GM21529 (cell line): ENCODE results near the gene SLC7A10.

ENCODE experiments used
- ATAC-seq: cut with Tn5 transposase; IDR thresholded peaks from one replicate; pipeline ENCODE4 v1.9.1; 2021; ENCODE audit not compliant: unreplicated experiment

Gene SLC7A10

DNA sequence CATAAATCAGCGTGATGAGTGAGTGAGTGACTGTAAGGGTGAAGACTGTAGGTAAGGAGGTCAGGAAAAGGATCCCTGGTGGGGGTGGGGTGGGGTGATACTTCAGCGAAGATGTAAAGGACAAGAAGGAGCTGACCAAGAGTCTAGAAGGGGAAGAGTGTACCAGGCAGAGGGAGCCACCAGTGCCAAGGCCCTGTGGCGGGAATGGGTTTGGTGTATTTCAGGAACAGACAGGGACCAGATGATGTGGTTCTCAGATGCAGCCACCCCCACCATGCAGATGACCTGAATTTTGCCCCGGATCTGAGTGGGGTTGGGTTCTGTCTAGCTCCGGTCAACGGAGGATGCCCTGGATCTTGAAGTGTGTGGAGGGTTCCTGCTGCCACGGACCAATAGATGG lies 30.1 kb upstream of the SLC7A10 start:
- ATAC-seq, result no peak

DNA sequence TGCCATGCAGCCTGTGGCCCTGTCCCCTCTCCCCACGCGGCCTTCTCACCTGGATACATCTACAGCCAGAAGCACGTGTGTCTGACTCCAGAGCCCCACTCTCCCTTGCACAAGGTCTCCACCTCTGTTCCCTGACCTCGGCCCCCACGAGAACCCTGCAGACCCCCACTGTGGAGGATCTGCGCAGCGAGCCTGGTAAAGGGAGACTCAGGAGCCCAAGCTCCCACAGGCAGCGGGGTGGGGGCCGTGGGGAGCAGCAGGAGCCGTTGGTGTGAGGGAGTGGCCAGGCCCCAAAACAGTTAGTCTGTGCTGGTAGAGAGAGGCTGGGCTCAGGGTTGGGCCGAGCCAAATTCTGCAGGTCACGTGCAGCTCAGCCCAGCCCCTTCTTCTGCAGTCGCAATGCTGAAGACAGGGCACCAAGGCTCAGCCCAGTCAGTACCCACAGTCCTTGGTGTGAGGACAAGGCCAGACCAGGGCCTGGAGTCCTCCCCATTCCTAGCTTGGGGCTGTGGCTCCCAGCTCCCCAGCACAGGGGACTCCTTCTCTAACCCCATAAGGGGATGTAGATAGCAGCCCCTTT lies 28.7 kb upstream of the SLC7A10 start:
- ATAC-seq, result no peak

DNA sequence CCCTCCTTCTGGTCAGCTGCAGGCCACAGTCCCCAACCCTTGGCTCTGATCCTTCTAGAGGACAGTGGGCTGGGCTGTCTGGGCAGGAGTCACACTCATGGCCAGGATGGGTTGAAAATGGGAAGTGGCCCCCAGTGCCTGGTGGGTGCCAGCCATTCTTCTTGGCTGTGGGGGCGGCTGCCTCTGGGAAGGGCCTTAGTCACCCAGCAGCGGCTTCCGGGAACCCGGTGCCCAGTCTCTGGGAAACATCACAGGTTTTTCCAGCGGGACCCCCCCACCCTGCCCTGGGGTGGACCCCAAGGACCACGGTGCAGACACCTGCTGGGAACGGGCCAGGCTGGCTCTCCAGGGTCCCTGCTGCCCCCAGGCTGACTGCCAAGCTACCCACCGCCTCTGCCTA lies 27.3 kb upstream of the SLC7A10 start:
- no peak for ATAC-seq

DNA sequence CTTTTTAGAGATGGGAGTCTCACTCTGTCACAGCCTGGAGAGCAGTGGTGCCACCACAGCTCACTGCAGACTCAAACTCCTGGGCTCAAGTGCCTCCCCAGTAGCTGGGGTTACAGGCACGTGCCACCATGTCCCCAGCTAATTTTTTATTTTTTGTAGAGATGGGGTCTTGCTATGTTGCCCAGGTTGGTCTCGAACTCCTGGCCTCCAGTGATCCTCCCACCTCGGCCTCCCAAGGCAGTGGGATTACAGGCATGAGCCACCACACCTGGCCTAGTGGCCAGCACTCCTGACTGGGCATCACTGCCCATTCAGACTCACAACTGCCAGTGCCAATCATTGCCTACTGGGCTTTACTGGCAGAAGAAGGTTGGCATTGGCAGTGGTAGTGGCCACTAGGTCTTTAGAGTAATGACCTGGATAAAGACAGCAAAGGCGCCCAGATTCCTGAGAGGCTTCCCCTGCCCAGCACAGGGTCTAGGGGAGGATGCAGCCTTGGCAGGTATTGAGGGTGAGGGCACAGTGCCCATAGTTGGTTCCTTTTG lies 26.8 kb upstream of the SLC7A10 start:
- ATAC-seq, result no peak

- ATAC-seq, result no peak
Observed at GRCh38 chr19:33251526-33252090, 26.0 kb upstream of the SLC7A10 start.

GRCh38 chr19:33251076-33251475 lies 25.4 kb upstream of the SLC7A10 start:
- no peak for ATAC-seq

DNA sequence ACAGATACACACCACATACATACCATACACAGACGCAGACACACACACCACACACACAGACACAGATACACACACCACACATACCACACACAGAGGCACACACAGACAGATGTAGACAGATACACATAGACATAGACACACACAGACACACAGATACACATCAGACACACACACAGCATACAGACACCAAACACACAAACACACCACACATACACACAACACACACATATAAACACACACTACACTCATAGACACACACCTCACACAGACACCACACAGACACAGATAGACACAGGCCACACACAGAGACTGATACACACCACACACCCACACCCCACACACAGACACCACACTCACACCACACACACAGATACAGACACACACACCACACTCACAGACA lies 24.9 kb upstream of the SLC7A10 start:
- ATAC-seq, result no peak

DNA sequence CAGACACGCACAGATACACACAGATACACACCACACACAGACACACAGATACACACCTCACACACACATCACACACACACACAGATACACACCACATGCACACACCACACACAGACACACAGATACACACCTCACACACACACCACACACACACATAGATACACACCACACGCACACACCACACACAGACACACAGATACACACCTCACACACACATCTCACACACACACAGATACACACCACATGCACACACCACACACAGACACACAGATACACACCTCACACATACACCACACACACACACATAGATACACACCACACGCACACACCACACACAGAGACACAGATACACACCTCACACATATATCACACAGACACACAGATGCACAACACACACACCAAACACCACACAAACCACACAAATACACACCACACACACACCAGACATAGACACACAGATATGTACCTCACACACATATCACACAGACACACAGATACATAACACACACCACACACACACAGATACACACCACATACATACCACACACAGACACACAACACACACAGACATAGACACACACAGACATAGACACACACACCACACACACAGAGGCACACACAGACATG lies 24.2 kb upstream of the SLC7A10 start:
- ATAC-seq, result no peak

- ATAC-seq, result no peak
Observed at GRCh38 chr19:33248954-33249613, 23.4 kb upstream of the SLC7A10 start.

DNA sequence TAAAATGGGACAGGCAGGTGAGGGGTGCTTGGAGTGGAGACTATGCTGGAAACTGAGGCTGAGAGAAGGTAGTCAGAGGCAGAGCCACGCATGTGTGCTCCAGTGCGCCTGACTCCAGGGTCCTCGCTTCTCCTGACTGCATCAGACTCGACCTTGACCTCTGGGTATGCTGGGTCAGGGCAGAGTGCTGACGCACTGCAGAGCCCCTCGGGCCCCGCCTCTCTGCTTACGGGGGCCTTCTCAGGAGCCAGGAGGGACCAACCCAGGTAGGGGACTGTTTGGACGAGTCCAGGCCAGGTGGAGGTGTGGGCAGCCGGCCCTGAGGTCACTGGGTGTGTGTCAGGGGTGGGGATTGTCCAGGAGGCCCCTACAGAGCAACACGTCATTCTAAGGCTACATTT lies 22.9 kb upstream of the SLC7A10 start:
- no peak for ATAC-seq

GRCh38 chr19:33248104-33248503 lies 22.5 kb upstream of the SLC7A10 start:
- ATAC-seq, result no peak

GRCh38 chr19:33247441-33247819 lies 21.8 kb upstream of the SLC7A10 start:
- ATAC-seq, result no peak

DNA sequence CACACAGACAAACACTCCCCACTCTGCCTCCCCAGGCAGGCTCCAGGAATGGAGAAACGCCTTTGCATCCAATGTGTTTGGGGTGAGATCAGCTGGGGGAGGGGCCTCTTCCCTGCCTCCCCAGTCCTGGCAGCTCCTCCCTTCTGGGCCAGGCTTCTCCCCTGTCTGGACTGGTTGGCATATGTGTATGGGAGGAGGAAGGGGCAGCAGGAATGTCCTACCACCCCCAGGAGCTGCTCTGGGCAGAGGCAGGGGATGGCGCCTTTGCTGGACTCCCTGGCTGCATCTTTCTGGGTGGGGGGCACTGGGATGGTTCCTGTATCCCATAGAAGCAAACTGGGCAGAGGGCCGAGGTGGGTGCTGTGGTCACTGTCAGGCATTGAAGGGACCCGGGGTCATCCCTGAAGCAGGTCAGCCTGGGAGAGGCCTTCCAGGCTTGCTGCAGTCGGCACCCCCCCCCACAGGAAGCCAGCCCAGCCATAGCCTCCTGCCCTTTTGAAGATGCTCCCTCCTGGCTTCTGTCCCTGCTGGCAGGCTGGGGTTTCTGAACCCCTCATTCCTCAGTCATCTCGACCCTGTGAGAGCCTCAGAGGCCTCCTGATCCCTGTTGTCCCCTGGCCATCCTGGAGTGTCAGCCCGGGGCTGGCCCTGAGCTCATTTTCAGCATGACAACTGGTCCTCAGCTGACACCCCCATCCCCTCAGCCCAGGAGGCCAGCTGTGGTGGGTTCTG lies 21.2 kb upstream of the SLC7A10 start:
- ATAC-seq, result no peak

- ATAC-seq, result no peak
Observed at GRCh38 chr19:33245948-33246708, 20.5 kb upstream of the SLC7A10 start.

DNA sequence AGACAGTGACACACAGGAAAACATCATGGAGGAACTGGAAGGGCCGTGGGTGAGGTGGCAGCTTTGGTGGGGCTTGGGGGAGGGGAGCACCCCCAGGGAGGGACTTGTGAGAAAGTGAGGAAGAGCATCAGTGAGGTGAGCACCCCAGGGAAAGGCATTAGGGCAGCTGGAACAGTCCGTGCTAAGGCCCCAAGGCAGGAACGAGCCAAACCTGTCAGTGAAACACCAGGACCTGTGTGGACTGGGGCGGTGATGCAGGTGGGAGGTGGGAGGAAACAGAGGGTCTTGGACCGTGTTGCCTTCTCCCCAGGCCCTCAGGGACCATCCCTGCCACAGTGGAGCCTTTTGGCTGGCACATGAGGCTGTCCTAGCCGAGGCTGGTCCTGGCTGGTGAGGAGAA lies 17.3 kb upstream of the SLC7A10 start:
- no peak for ATAC-seq

DNA sequence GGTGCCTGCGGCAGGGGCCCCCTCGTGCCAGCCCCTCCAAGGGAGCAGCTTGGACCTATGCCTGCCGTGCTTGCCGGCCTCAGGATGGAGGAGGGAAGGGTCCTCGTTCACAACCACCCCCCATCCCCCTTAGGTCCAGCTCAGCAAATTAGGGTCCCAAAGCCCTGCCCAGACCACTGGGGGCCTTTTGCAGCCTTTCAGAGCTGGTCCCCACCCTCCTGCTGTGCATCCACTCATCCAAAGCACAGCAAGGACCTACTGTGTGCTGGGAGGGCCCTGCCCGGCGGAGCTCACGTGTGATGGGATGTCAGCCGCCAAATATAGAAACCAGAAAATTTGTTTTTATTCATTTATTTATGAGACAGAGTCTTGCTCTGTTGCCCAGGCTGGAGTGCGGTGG lies 16.5 kb upstream of the SLC7A10 start:
- ATAC-seq, result no peak

GRCh38 chr19:33241530-33242101 lies 16.0 kb upstream of the SLC7A10 start:
- ATAC-seq, result no peak

DNA sequence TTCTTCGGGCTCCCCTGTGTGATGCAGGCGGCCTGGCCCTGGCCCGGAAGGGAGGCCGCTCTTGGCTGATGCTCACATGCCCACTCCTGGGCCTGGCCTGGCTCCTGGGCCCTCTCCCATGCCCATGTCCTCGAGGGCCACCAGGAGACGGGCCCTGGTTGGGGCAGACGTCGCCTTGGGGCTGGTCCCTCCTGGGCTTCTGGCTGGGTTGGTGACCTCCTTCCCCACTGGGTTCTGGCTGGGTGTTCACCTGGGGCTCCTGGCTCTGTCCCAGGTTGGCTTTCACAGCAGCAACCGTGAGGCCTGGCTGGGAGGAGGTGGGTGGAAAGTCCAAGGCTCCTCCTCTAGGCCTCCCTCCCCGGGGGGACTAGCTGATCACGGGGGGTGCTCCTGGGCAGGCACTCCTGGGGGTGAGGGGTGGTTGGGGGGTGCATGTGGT lies 15.5 kb upstream of the SLC7A10 start:
- no peak for ATAC-seq

GRCh38 chr19:33240181-33240771 lies 14.6 kb upstream of the SLC7A10 start:
- no peak for ATAC-seq
